ENCODE results near the gene GABRG3.
A peak's percentile ranks its signal among the peaks of the same experiment; 100 is the strongest.
"Not testable (repeated sequence)": the region's sequence is repeated elsewhere in the genome, so short reads cannot be mapped to it uniquely, and the experiment has no call there.

Gene GABRG3

GRCh38 chr15:26981492-26981891 lies 10.5 kb downstream of the GABRG3 start:
- no peak for DNase-seq (ENCODE audit: low read depth)
- TF ChIP-seq CTCF (IDR thresholded peaks at IDR 0.05; ENCODE audit: control insufficient read depth, insufficient read depth, low read depth, low read length, missing control alignments), result no peak
- no peak overlapping the region for H3K4me3 ChIP-seq (ENCODE audit: control insufficient read depth, low read depth, low read length)

- DNase-seq (ENCODE audit: low read depth), result no peak
- H3K4me3 ChIP-seq (ENCODE audit: control insufficient read depth, low read depth, low read length), result no peak overlapping the region
- no peak for TF ChIP-seq CTCF (IDR thresholded peaks at IDR 0.05; ENCODE audit: control insufficient read depth, insufficient read depth, low read depth, low read length, missing control alignments)
Observed at GRCh38 chr15:26983822-26984221, 12.8 kb downstream of the GABRG3 start.

GRCh38 chr15:26985050-26985449 lies 14.1 kb downstream of the GABRG3 start:
- no peak for DNase-seq (ENCODE audit: low read depth)

GRCh38 chr15:26996250-26996649 lies 25.3 kb downstream of the GABRG3 start:
- no peak for TF ChIP-seq CTCF (IDR thresholded peaks at IDR 0.05; ENCODE audit: control insufficient read depth, insufficient read depth, low read depth, low read length, missing control alignments)
- no peak for DNase-seq (ENCODE audit: low read depth)
- H3K4me3 ChIP-seq (ENCODE audit: control insufficient read depth, low read depth, low read length), result no peak overlapping the region

More at GRCh38 chr15:26985050-26985449, 14.1 kb downstream of the GABRG3 start:
- H3K4me3 ChIP-seq (ENCODE audit: control insufficient read depth, low read depth, low read length), result no peak overlapping the region
- TF ChIP-seq CTCF (IDR thresholded peaks at IDR 0.05; ENCODE audit: control insufficient read depth, insufficient read depth, low read depth, low read length, missing control alignments), result no peak

GRCh38 chr15:27003003-27003402 lies 32.0 kb downstream of the GABRG3 start:
- not testable (repeated sequence) for H3K4me3 ChIP-seq (ENCODE audit: control insufficient read depth, low read depth, low read length); DNase-seq (ENCODE audit: low read depth)

- not testable (repeated sequence) for H3K4me3 ChIP-seq (ENCODE audit: control insufficient read depth, low read depth, low read length); DNase-seq (ENCODE audit: low read depth)
Observed at GRCh38 chr15:27004226-27004625, 33.2 kb downstream of the GABRG3 start.

- H3K4me3 ChIP-seq (ENCODE audit: control insufficient read depth, low read depth, low read length), result no peak overlapping the region
- peak; percentile 63 for TF ChIP-seq CTCF (IDR thresholded peaks at IDR 0.05; ENCODE audit: control insufficient read depth, insufficient read depth, low read depth, low read length, missing control alignments)
- DNase-seq (ENCODE audit: low read depth), result peak; percentile 11
Observed at GRCh38 chr15:27017168-27017809, 46.3 kb downstream of the GABRG3 start.

- TF ChIP-seq CTCF (IDR thresholded peaks at IDR 0.05; ENCODE audit: control insufficient read depth, insufficient read depth, low read depth, low read length, missing control alignments), result no peak
- no peak overlapping the region for H3K4me3 ChIP-seq (ENCODE audit: control insufficient read depth, low read depth, low read length)
- DNase-seq (ENCODE audit: low read depth), result no peak
Observed at GRCh38 chr15:27019687-27020086, 48.7 kb downstream of the GABRG3 start.
